ENCODE results near the gene ZNF385B.

The ZNF385B gene

DNA sequence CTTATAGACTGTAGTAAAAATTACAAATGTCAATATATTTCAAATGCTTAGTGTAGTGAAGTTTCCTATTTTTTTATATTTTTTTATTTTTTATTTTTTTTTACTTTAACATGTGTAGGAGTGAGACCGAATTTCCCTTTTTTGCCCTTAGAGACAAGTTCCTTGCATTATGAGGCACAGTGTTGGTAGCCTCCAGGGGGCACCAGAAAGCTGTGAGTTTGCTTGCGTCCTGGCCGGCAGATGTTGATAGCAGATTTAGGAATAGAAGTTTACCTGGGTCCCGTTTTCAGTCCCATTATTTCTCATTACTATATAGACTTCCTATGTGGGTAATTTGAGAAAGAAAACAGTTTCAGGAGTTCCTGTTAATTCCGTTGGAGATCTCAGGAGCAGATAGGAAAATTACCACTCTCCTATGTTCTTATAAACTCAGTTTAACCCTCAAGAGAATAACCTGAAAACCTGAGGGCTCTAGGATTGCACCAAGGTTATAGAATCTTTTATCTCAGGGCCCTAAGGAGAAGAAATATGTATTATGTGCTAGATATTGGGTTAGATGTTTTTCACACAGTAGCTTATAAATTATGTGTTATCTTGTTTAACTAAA, 439.3 kb downstream of the ZNF385B start:
- no peak for TF ChIP-seq EZH2phosphoT487 (conservative IDR thresholded peaks at IDR 0.05; ENCODE audit: low read length)
- TF ChIP-seq, protein P1, sequence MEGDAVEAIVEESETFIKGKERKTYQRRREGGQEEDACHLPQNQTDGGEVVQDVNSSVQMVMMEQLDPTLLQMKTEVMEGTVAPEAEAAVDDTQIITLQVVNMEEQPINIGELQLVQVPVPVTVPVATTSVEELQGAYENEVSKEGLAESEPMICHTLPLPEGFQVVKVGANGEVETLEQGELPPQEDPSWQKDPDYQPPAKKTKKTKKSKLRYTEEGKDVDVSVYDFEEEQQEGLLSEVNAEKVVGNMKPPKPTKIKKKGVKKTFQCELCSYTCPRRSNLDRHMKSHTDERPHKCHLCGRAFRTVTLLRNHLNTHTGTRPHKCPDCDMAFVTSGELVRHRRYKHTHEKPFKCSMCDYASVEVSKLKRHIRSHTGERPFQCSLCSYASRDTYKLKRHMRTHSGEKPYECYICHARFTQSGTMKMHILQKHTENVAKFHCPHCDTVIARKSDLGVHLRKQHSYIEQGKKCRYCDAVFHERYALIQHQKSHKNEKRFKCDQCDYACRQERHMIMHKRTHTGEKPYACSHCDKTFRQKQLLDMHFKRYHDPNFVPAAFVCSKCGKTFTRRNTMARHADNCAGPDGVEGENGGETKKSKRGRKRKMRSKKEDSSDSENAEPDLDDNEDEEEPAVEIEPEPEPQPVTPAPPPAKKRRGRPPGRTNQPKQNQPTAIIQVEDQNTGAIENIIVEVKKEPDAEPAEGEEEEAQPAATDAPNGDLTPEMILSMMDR (IDR thresholded peaks at IDR 0.05; ENCODE audit: insufficient read depth, low read length, poor library complexity, severe bottlenecking): peak; percentile 76
- no peaks in the 10 kb centered on the region for H3K27me3 ChIP-seq (ENCODE audit: low read length)

DNA sequence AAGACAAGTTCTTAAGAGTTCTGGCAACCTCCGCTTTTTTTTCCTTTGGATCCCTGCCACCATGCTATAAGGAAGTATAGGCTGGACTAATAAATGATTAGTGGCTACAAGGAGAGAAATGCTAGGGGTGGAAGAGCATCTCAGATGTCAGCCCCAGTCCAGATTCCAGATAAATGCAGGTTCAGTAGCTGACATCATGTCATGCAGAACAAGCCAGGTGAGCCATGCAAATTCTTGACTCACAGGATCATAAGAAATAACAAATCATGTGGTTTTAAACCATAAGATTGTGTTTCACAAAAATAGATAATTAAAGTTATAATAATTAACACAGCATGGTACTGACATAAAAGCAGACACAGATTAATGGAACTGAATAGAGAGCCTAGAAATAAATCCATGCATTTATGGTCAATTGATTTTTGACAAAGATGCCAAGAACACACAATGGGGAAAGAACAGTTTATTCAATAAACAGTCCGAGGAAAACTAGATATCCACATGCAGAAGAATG, 443.9 kb downstream of the ZNF385B start:
- H3K4me3 ChIP-seq (ENCODE audit: insufficient read depth, low read length, poor library complexity, severe bottlenecking): no peak overlapping the region

More for the DNA sequence above, 439.3 kb downstream of the ZNF385B start:
- Histone ChIP-seq H3K36me3 (ENCODE audit: low read length) (no peaks in the 10 kb centered on the region), H4K20me1 (ENCODE audit: low read depth, low read length) (no peaks in the 10 kb centered on the region), H3F3A (ENCODE audit: insufficient read depth) (no peaks in the 10 kb centered on the region), H3K9me2 (replicated peaks; ENCODE audit: insufficient read depth, low read length) (no peaks in the 10 kb centered on the region), H3K79me2 (ENCODE audit: insufficient read depth, low read length) (no peaks in the 10 kb centered on the region), H3K4me3 (ENCODE audit: insufficient read depth, low read length, poor library complexity, severe bottlenecking) (no peak overlapping the region), H3K4me2 (ENCODE audit: low read depth, low read length, poor library complexity, severe bottlenecking) (no peak overlapping the region), H3K9me3 (ENCODE audit: insufficient read depth, low read length) (no peaks in the 10 kb centered on the region), H2AFZ (ENCODE audit: low read depth, low read length, severe bottlenecking) (no peak overlapping the region), H3K9ac (ENCODE audit: low read length) (no peak overlapping the region), H3K27ac (ENCODE audit: low read depth, low read length) (no peak overlapping the region)

DNA sequence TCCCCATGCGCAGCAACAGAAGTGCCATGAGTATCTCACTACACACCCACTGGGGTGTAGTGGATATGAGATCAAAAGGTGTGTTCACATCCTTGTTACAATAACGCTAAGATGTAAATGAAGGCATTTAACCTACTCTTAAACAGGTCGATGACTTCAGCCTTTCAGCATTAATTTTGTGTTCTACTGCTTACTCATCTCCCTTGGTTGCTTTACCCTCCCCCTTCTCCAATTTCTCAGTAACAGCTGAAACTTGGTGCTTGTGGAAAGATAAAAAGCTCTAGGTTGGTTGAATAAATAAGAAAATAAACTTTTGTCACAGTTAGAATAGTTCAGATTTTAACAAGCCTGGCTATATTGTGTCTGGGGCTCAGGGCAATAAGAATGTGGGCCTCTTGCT, 449.3 kb downstream of the ZNF385B start:
- Histone ChIP-seq H3K9me3 (ENCODE audit: insufficient read depth, low read length) (no peaks in the 10 kb centered on the region), H3K36me3 (ENCODE audit: low read length) (no peaks in the 10 kb centered on the region)
- TF ChIP-seq, protein P1 (IDR thresholded peaks at IDR 0.05; ENCODE audit: insufficient read depth, low read length, poor library complexity, severe bottlenecking): no peak
- no peak for TF ChIP-seq EZH2phosphoT487 (conservative IDR thresholded peaks at IDR 0.05; ENCODE audit: low read length)

More for the DNA sequence above, 443.9 kb downstream of the ZNF385B start:
- TF ChIP-seq, protein P1 (IDR thresholded peaks at IDR 0.05; ENCODE audit: insufficient read depth, low read length, poor library complexity, severe bottlenecking): no peak
- TF ChIP-seq EZH2phosphoT487 (conservative IDR thresholded peaks at IDR 0.05; ENCODE audit: low read length): no peak
- Histone ChIP-seq H3K4me2 (ENCODE audit: low read depth, low read length, poor library complexity, severe bottlenecking) (no peak overlapping the region), H3K27ac (ENCODE audit: low read depth, low read length) (no peak overlapping the region), H3K79me2 (ENCODE audit: insufficient read depth, low read length) (no peaks in the 10 kb centered on the region), H3K27me3 (ENCODE audit: low read length) (no peaks in the 10 kb centered on the region), H3K9me3 (ENCODE audit: insufficient read depth, low read length) (no peaks in the 10 kb centered on the region), H4K20me1 (ENCODE audit: low read depth, low read length) (no peaks in the 10 kb centered on the region), H2AFZ (ENCODE audit: low read depth, low read length, severe bottlenecking) (no peak overlapping the region), H3K9me2 (replicated peaks; ENCODE audit: insufficient read depth, low read length) (no peaks in the 10 kb centered on the region), H3K36me3 (ENCODE audit: low read length) (no peaks in the 10 kb centered on the region), H3K9ac (ENCODE audit: low read length) (no peak overlapping the region), H3F3A (ENCODE audit: insufficient read depth) (no peaks in the 10 kb centered on the region)

More for the DNA sequence above, 449.3 kb downstream of the ZNF385B start:
- Histone ChIP-seq H3K4me3 (ENCODE audit: insufficient read depth, low read length, poor library complexity, severe bottlenecking) (no peak overlapping the region), H3K4me2 (ENCODE audit: low read depth, low read length, poor library complexity, severe bottlenecking) (no peak overlapping the region), H3K9me2 (replicated peaks; ENCODE audit: insufficient read depth, low read length) (no peaks in the 10 kb centered on the region), H2AFZ (ENCODE audit: low read depth, low read length, severe bottlenecking) (no peak overlapping the region), H3F3A (ENCODE audit: insufficient read depth) (no peaks in the 10 kb centered on the region), H3K9ac (ENCODE audit: low read length) (no peak overlapping the region), H3K27ac (ENCODE audit: low read depth, low read length) (no peak overlapping the region), H4K20me1 (ENCODE audit: low read depth, low read length) (no peaks in the 10 kb centered on the region), H3K27me3 (ENCODE audit: low read length) (no peaks in the 10 kb centered on the region), H3K79me2 (ENCODE audit: insufficient read depth, low read length) (no peaks in the 10 kb centered on the region)
